Mesenchymal stem cell (in vitro differentiated cells and primary cell): ENCODE results near the gene TMPO.
"Not testable (repeated sequence)": the region's sequence is repeated elsewhere in the genome, so short reads cannot be mapped to it uniquely, and the experiment has no call there.

ENCODE experiments used
- DNase-seq: peaks from one replicate; pipeline ENCODE4 v3.0.0-alpha.2; 2013
- H2AFZ ChIP-seq: one replicate; pipeline ENCODE4 v1.6.1; 2013; ENCODE audit warnings: low read depth, mild to moderate bottlenecking, control low read depth, inconsistent platforms, low read length, moderate library complexity
- H2AK5ac ChIP-seq: 2 replicates; pipeline ENCODE4 v1.6.1; 2013; ENCODE audit warnings: low read length, moderate library complexity, mild to moderate bottlenecking, inconsistent platforms; ENCODE audit not compliant: severe bottlenecking
- H2BK120ac ChIP-seq: one replicate; pipeline ENCODE4 v1.6.1; 2013; ENCODE audit warnings: low read depth, mild to moderate bottlenecking, inconsistent platforms, low read length, moderate library complexity
- H2BK12ac ChIP-seq, 2 experiments: one replicate each; pipeline ENCODE4 v1.6.1; 2013; ENCODE audit warnings: inconsistent platforms in 2 of 2, low read length in 2 of 2, mild to moderate bottlenecking in 2 of 2, moderate library complexity in 2 of 2, control low read depth in 1 of 2
- H2BK15ac ChIP-seq: one replicate; pipeline ENCODE4 v1.6.1; 2013; ENCODE audit warnings: mild to moderate bottlenecking, low read depth, inconsistent platforms; ENCODE audit not compliant: poor library complexity, severe bottlenecking
- H2BK5ac ChIP-seq: 2 replicates; pipeline ENCODE4 v1.6.1; 2013; ENCODE audit warnings: low read depth, mild to moderate bottlenecking, low read length, control low read depth, inconsistent platforms; ENCODE audit not compliant: poor library complexity, severe bottlenecking
- H3K14ac ChIP-seq, 2 experiments: one replicate each; pipeline ENCODE4 v1.6.1; 2013; ENCODE audit warnings: inconsistent platforms in 2 of 2, low read length in 2 of 2, control low read depth in 1 of 2, mild to moderate bottlenecking in 1 of 2, moderate library complexity in 1 of 2
- H3K18ac ChIP-seq, 2 experiments: one replicate each; pipeline ENCODE4 v1.6.1; 2013; ENCODE audit warnings: inconsistent platforms in 2 of 2, low read length in 2 of 2, control low read depth in 1 of 2, low read depth in 1 of 2, mild to moderate bottlenecking in 1 of 2
- H3K23ac ChIP-seq, 2 experiments: one replicate each; pipeline ENCODE4 v1.6.1; 2013; ENCODE audit warnings: inconsistent platforms in 2 of 2, low read length in 2 of 2, mild to moderate bottlenecking in 2 of 2, moderate library complexity in 2 of 2, control low read depth in 1 of 2
- H3K27ac ChIP-seq: 2 replicates; pipeline ENCODE4 v1.5.1; 2013; ENCODE audit warnings: mild to moderate bottlenecking, moderate library complexity, low read length, control low read depth, inconsistent platforms; ENCODE audit not compliant: poor library complexity, severe bottlenecking
- H3K27me3 ChIP-seq, 2 experiments: 2 replicates each; pipeline versions ENCODE4 v1.6.1 to v1.7.0; 2013; ENCODE audit warnings: low read length in 2 of 2, mild to moderate bottlenecking in 2 of 2, moderate library complexity in 2 of 2, control low read depth in 1 of 2, inconsistent platforms in 1 of 2; ENCODE audit not compliant: control insufficient read depth in 1 of 2, insufficient read depth in 1 of 2
- H3K36me3 ChIP-seq, 2 experiments: 2 replicates each; pipeline versions ENCODE4 v1.6.1 to v1.7.0; 2013; ENCODE audit warnings: low read length in 2 of 2, control low read depth in 1 of 2, inconsistent platforms in 1 of 2, low read depth in 1 of 2, mild to moderate bottlenecking in 1 of 2; ENCODE audit not compliant: insufficient read depth in 2 of 2, control insufficient read depth in 1 of 2
- H3K4ac ChIP-seq, 2 experiments: one replicate each; pipeline ENCODE4 v1.6.1; 2013; ENCODE audit warnings: inconsistent platforms in 2 of 2, low read length in 2 of 2, mild to moderate bottlenecking in 2 of 2, moderate library complexity in 2 of 2, control low read depth in 1 of 2, low read depth in 1 of 2
- H3K4me1 ChIP-seq: 2 replicates; pipeline ENCODE4 v1.6.1; 2013; ENCODE audit warnings: low read depth, low read length, control low read depth; ENCODE audit not compliant: control insufficient read depth, insufficient read depth
- H3K4me2 ChIP-seq: 2 replicates; pipeline ENCODE4 v1.6.1; 2013; ENCODE audit warnings: low read length, mild to moderate bottlenecking, inconsistent platforms; ENCODE audit not compliant: poor library complexity, severe bottlenecking
- H3K4me3 ChIP-seq, 2 experiments: 2 replicates each; pipeline versions ENCODE4 v1.5.1 to v1.7.0; 2013; ENCODE audit warnings: low read length in 2 of 2, mild to moderate bottlenecking in 2 of 2, control low read depth in 1 of 2, low read depth in 1 of 2; ENCODE audit not compliant: insufficient read depth in 1 of 2
- H3K79me1 ChIP-seq: replicated peaks from 2 replicates; pipeline ENCODE4 v1.6.1; 2013; ENCODE audit warnings: mild to moderate bottlenecking, control low read depth, low read length, inconsistent platforms; ENCODE audit not compliant: poor library complexity, severe bottlenecking
- H3K9ac ChIP-seq: 2 replicates; pipeline ENCODE4 v1.7.0; 2013; ENCODE audit warnings: mild to moderate bottlenecking, low read length, moderate library complexity
- H3K9me3 ChIP-seq: 2 replicates; pipeline ENCODE4 v1.7.0; 2013; ENCODE audit warnings: mild to moderate bottlenecking, low read length; ENCODE audit not compliant: control insufficient read depth
- H4K8ac ChIP-seq: one replicate; pipeline ENCODE4 v1.6.1; 2013; ENCODE audit warnings: inconsistent platforms, mild to moderate bottlenecking, low read length, moderate library complexity
- H4K91ac ChIP-seq: one replicate; pipeline ENCODE4 v1.6.1; 2013; ENCODE audit warnings: mild to moderate bottlenecking, low read length, inconsistent platforms
- WGBS: methylation state at CpG from one replicate; pipeline ENCODE4 v1.1.7; 2013; ENCODE audit warnings: mixed read lengths; 5-methylcytosine and 5-hydroxymethylcytosine counted together

TMPO gene

GRCh38 chr12:98572010-98572409 lies 56.6 kb downstream of the TMPO start:
- Histone ChIP-seq H2AFZ (no peak overlapping the region), H3K14ac (no peak overlapping the region), H3K9me3 (no peaks in the 10 kb centered on the region), H2BK5ac (no peak overlapping the region), H3K4me3 (no peak overlapping the region), H4K91ac (no peak overlapping the region), H3K23ac (no peak overlapping the region), H2BK12ac (no peak overlapping the region), H3K4me2 (no peak overlapping the region), H3K36me3 (no peaks in the 10 kb centered on the region), H2AK5ac (no peak overlapping the region), H3K4ac (no peak overlapping the region), H2BK120ac (no peak overlapping the region), H3K27me3 (no peaks in the 10 kb centered on the region), H3K18ac (no peak overlapping the region), H3K79me1 (no peaks in the 10 kb centered on the region), H3K9ac (no peak overlapping the region), H3K4me1 (no peaks in the 10 kb centered on the region), H2BK15ac (no peak overlapping the region), H3K27ac (no peak overlapping the region), H4K8ac (no peak overlapping the region)
- no peak for DNase-seq
- WGBS, result 60% methylated on average over 1 of the region's 2 CpGs

- Histone ChIP-seq H3K79me1 (no peaks in the 10 kb centered on the region), H4K91ac (no peak overlapping the region), H2AK5ac (no peak overlapping the region), H2AFZ (no peak overlapping the region), H3K23ac (no peak overlapping the region), H2BK5ac (no peak overlapping the region), H3K9me3 (no peaks in the 10 kb centered on the region), H2BK120ac (no peak overlapping the region), H3K14ac (no peak overlapping the region), H3K4me2 (no peak overlapping the region), H3K27me3 (no peaks in the 10 kb centered on the region), H3K9ac (no peak overlapping the region), H4K8ac (no peak overlapping the region), H2BK15ac (no peak overlapping the region), H3K18ac (no peak overlapping the region), H3K4ac (no peak overlapping the region), H3K36me3 (no peaks in the 10 kb centered on the region), H3K4me1 (no peaks in the 10 kb centered on the region), H2BK12ac (no peak overlapping the region), H3K4me3 (no peak overlapping the region), H3K27ac (no peak overlapping the region)
- 76% methylated on average over 1 of the region's 1 CpG for WGBS
- no peak for DNase-seq
Observed at GRCh38 chr12:98574110-98574509, 58.7 kb downstream of the TMPO start.

GRCh38 chr12:98575013-98575412 lies 59.6 kb downstream of the TMPO start:
- H2BK120ac ChIP-seq, result no peak overlapping the region
- no peak for DNase-seq
- no peak overlapping the region for H2AFZ ChIP-seq
- no peak overlapping the region for H2AK5ac ChIP-seq
- H3K4me2 ChIP-seq, result no peak overlapping the region
- peaks cover 3% of the 10 kb centered on the region for H3K4me1 ChIP-seq
- H3K9ac ChIP-seq, result no peak overlapping the region
- H3K79me1 ChIP-seq, result no peaks in the 10 kb centered on the region
- 100% methylated on average over 1 of the region's 4 CpGs for WGBS
- H3K36me3 ChIP-seq, result no peaks in the 10 kb centered on the region
- H3K4me3 ChIP-seq, result no peak overlapping the region
- H3K23ac ChIP-seq, result no peak overlapping the region
- no peak overlapping the region for H3K14ac ChIP-seq
- H3K27ac ChIP-seq, result no peak overlapping the region
- no peak overlapping the region for H2BK5ac ChIP-seq
- H2BK15ac ChIP-seq, result no peak overlapping the region
- H2BK12ac ChIP-seq, result no peak overlapping the region
- no peak overlapping the region for H4K91ac ChIP-seq
- H3K18ac ChIP-seq, result no peak overlapping the region
- no peaks in the 10 kb centered on the region for H3K9me3 ChIP-seq
- no peak overlapping the region for H3K4ac ChIP-seq
- no peak overlapping the region for H4K8ac ChIP-seq
- no peaks in the 10 kb centered on the region for H3K27me3 ChIP-seq

GRCh38 chr12:98576795-98577194 lies 61.4 kb downstream of the TMPO start:
- not testable (repeated sequence) for H3K79me1 ChIP-seq, H3K14ac ChIP-seq, H3K9ac ChIP-seq, H2BK15ac ChIP-seq, H3K4ac ChIP-seq, H2AFZ ChIP-seq, H3K9me3 ChIP-seq, H3K4me1 ChIP-seq, H3K27ac ChIP-seq, H3K27me3 ChIP-seq, H2BK120ac ChIP-seq, H3K23ac ChIP-seq, H3K18ac ChIP-seq, H2BK5ac ChIP-seq, H3K36me3 ChIP-seq, H4K8ac ChIP-seq, H3K4me3 ChIP-seq, DNase-seq, H3K4me2 ChIP-seq, H4K91ac ChIP-seq, H2BK12ac ChIP-seq, H2AK5ac ChIP-seq
- WGBS, result 100% methylated on average over 1 of the region's 2 CpGs
